HEK293T (cell line): ENCODE results near the gene TBC1D14.

Source experiments
- CTCF ChIA-PET: fragments of 350-600 bp; formaldehyde crosslinking; extraction: SDS; loops from one replicate; lab custom pipeline; 2021; ENCODE audit warnings: antibody characterized with exemption, inconsistent platforms; lab: Yijun Ruan, JAX
- POLR2A ChIA-PET: fragments of 350-600 bp; formaldehyde crosslinking; extraction: SDS; loops from one replicate; lab custom pipeline; 2020; ENCODE audit warnings: antibody characterized with exemption, inconsistent platforms; lab: Yijun Ruan, JAX
- DNase-seq: peaks from one replicate; pipeline ENCODE4 v3.0.0; 2012; ENCODE audit warnings: mixed read lengths; ENCODE audit errors: extremely low spot score
- ARNT ChIP-seq: fragments of 450-650 bp; IDR thresholded peaks from 2 replicates; pipeline ENCODE4 v1.6.1; 2017; ENCODE audit warnings: mild to moderate bottlenecking
- BHLHE40 ChIP-seq: fragments of 450-650 bp; IDR thresholded peaks from 2 replicates; pipeline ENCODE4 v1.6.1; 2016; ENCODE audit warnings: mild to moderate bottlenecking, moderate library complexity, borderline replicate concordance
- CTBP1 ChIP-seq: fragments of 450-650 bp; IDR thresholded peaks from 2 replicates; pipeline ENCODE4 v1.6.1; 2016; ENCODE audit warnings: borderline replicate concordance
- ELF4 ChIP-seq: fragments of 450-650 bp; IDR thresholded peaks from 2 replicates; pipeline ENCODE4 v1.6.1; 2017; ENCODE audit warnings: antibody characterized with exemption
- FOXA1 ChIP-seq: fragments of 450-650 bp; IDR thresholded peaks from 2 replicates; pipeline ENCODE4 v1.6.1; 2016; ENCODE audit warnings: mild to moderate bottlenecking
- FOXK2 ChIP-seq: fragments of 450-650 bp; IDR thresholded peaks from 2 replicates; pipeline ENCODE4 v1.6.1; 2016; ENCODE audit warnings: mild to moderate bottlenecking
- FOXM1 ChIP-seq: fragments of 450-650 bp; IDR thresholded peaks from 2 replicates; pipeline ENCODE4 v1.6.1; 2017; ENCODE audit warnings: mild to moderate bottlenecking, borderline replicate concordance
- HDGF ChIP-seq: fragments of 450-650 bp; IDR thresholded peaks from 2 replicates; pipeline ENCODE4 v1.6.1; 2017; ENCODE audit warnings: antibody characterized with exemption, borderline replicate concordance
- L3MBTL2 ChIP-seq: fragments of 450-650 bp; conservative IDR thresholded peaks from 2 replicates; pipeline ENCODE4 v1.6.1; 2016; ENCODE audit warnings: mild to moderate bottlenecking
- LEF1 ChIP-seq: fragments of 450-650 bp; IDR thresholded peaks from 2 replicates; pipeline ENCODE4 v1.6.1; 2017; ENCODE audit warnings: mild to moderate bottlenecking, borderline replicate concordance
- NFRKB ChIP-seq: fragments of 450-650 bp; IDR thresholded peaks from 2 replicates; pipeline ENCODE4 v1.6.1; 2016; ENCODE audit warnings: mild to moderate bottlenecking, moderate library complexity
- SP1 ChIP-seq: fragments of 450-650 bp; IDR thresholded peaks from 2 replicates; pipeline ENCODE4 v1.6.1; 2017
- SUZ12 ChIP-seq: fragments of 450-650 bp; IDR thresholded peaks from 2 replicates; pipeline ENCODE4 v1.6.1; 2016; ENCODE audit warnings: mild to moderate bottlenecking
- TARDBP ChIP-seq: fragments of 450-650 bp; IDR thresholded peaks from 2 replicates; pipeline ENCODE4 v1.6.1; 2016
- ZNF384 ChIP-seq: fragments of 450-650 bp; IDR thresholded peaks from 2 replicates; pipeline ENCODE4 v1.6.1; 2016
- TF ChIP-seq, protein P1 (sequence below): fragments of 450-650 bp; IDR thresholded peaks from 2 replicates; pipeline ENCODE4 v1.6.1; 2016

Gene TBC1D14

DNA sequence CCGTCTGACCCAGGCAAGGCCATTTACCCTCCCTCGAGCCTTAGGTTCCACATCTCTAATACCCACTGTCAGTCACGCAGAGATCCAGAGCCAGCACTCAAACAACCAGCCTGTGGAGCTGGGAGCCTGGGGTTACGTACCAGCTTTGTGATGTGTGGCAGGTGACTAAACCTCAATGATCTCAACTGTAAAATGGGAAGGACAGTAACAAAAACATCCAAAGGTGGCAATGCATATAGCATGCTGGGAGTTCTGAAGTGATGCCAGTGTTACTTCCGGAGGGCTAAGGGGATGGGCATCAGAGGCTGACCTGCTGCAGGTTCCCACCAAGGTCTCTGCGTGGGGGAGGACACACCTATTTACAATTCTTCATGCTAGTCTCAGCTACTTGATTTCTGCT lies 152.2 kb downstream of the TBC1D14 start:
- ChIA-PET POLR2A (no interaction called here), CTCF (no interaction called here)
- no peak for DNase-seq
- TF ChIP-seq TARDBP (no peak), SP1 (no peak), CTBP1 (no peak), L3MBTL2 (no peak), FOXA1 (no peak), FOXM1 (no peak), ZNF384 (no peak), ELF4 (no peak)
- TF ChIP-seq, protein P1, sequence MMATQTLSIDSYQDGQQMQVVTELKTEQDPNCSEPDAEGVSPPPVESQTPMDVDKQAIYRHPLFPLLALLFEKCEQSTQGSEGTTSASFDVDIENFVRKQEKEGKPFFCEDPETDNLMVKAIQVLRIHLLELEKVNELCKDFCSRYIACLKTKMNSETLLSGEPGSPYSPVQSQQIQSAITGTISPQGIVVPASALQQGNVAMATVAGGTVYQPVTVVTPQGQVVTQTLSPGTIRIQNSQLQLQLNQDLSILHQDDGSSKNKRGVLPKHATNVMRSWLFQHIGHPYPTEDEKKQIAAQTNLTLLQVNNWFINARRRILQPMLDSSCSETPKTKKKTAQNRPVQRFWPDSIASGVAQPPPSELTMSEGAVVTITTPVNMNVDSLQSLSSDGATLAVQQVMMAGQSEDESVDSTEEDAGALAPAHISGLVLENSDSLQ, result no peak

DNA sequence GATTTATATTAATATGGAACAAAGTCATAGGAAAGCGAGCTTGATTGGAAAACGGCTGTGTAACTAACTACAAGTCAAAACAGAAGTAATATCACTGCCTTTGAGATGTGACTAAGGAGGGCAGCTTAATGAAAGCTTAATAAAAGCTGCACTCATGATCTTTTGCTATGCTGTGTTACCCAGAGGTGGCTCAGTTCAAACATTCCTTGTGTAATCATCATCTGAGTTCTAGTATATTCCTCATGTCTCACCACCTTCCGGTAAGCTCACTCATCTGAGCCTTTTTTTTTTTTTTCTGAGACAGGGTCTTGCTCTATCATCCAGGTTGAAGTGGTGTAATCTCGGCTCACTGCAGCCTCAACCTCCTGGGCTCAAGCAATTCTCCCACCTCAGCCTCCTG lies 153.2 kb downstream of the TBC1D14 start:
- no peak for TF ChIP-seq BHLHE40
- POLR2A ChIA-PET, result no interaction called here
- no peak for DNase-seq
- CTCF ChIA-PET, result no interaction called here

DNA sequence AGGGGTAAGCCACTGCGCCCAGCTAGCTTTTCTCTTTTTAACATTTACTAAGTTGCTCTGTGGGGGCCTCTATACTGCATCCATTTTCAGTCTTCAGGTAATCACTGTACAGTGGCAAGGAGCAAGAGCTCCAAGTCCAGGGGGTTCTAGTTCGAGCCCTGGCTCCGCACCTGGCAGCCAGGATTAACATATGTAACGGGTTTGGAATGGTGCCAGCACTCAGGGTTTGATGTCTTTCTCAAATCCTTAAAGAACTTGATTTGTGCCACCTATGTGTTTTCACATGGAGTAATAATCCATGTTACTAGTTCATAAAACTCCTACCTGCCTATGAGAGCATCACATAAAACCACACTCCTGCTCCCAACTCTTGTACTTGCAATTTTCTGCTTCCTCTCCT lies 153.7 kb downstream of the TBC1D14 start:
- ChIA-PET CTCF (no interaction called here), POLR2A (no interaction called here)
- DNase-seq, result no peak
- no peak for TF ChIP-seq LEF1
- no peak for TF ChIP-seq FOXM1
- no peak for TF ChIP-seq SUZ12
- TF ChIP-seq SP1, result no peak
- TF ChIP-seq NFRKB, result no peak
- no peak for TF ChIP-seq FOXA1
- TF ChIP-seq, protein P1, result no peak
- no peak for TF ChIP-seq CTBP1

DNA sequence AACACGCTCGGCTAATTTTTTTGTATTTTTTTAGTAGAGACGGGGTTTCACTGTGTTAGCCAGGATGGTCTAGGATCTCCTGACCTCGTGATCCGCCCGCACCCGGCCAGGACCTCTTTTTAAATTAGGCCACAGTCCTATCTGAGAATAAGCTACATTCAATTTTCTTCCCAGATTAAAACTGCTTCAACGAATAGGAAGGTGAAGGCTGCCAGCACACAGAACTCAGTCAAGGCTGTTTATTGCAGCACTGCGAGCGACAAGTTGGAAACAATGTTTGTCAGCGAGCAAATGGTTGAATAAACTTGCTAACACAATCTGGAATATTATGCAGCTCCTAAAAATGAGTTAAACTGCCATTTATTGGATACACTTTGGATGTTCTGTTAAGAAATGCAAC lies 156.4 kb downstream of the TBC1D14 start:
- POLR2A ChIA-PET, result interaction anchor here (1.3 to 4.7 kb wide), 4 partner anchors 8 to 356 kb away, joined by 3 to 67 read pairs (median 22); partner anchors contain the start of genes MRFAP1L1 and TADA2B
- no peak for TF ChIP-seq TARDBP
- TF ChIP-seq, protein P1, result no peak
- no peak for TF ChIP-seq ARNT
- TF ChIP-seq SUZ12, result no peak
- no peak for TF ChIP-seq BHLHE40
- no peak for DNase-seq
- CTCF ChIA-PET, result interaction anchor here (0.6 to 2.5 kb wide), 3 partner anchors 23 to 299 kb away, joined by 4 to 14 read pairs (median 4); partner anchors contain the start of gene TADA2B

DNA sequence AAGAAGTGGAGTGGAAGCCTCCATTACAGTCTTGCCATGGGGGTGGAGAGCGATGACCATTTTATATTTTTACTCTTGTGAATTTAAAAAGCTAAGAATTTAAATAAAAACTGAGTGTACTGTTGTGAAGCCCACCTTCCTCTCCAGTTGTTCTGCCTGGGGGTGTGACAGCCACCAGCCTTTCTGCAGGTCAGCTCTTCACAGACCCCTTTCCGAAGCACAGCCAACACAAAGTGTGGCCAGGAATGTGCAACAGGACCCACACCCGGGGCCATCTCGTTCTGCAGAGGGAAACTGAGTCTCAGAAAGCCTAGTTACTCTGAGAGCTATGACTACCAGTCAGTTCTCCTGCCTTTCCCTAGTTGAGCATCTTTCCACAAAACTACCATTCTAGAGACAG lies 156.9 kb downstream of the TBC1D14 start:
- no peak for TF ChIP-seq SUZ12
- no peak for TF ChIP-seq ELF4
- no peak for TF ChIP-seq LEF1
- TF ChIP-seq SP1, result no peak
- TF ChIP-seq ZNF384, result no peak
- no peak for TF ChIP-seq NFRKB
- no peak for TF ChIP-seq L3MBTL2
- TF ChIP-seq FOXK2, result no peak
- TF ChIP-seq HDGF, result no peak
- TF ChIP-seq, protein P1, result no peak
- TF ChIP-seq BHLHE40, result no peak
- no peak for TF ChIP-seq FOXM1
- TF ChIP-seq ARNT, result no peak
- TF ChIP-seq FOXA1, result no peak
- no peak for TF ChIP-seq CTBP1
- TF ChIP-seq TARDBP, result no peak
- no peak for DNase-seq
- ChIA-PET CTCF (interaction anchor here (0.6 to 2.5 kb wide), 3 partner anchors 23 to 260 kb away, joined by 4 to 14 read pairs (median 7); partner anchors contain the start of gene TADA2B), POLR2A (interaction anchor here (1.3 to 4.7 kb wide), 5 partner anchors 8 to 357 kb away, joined by 3 to 67 read pairs (median 5); partner anchors contain the start of genes MRFAP1L1 and TADA2B)

DNA sequence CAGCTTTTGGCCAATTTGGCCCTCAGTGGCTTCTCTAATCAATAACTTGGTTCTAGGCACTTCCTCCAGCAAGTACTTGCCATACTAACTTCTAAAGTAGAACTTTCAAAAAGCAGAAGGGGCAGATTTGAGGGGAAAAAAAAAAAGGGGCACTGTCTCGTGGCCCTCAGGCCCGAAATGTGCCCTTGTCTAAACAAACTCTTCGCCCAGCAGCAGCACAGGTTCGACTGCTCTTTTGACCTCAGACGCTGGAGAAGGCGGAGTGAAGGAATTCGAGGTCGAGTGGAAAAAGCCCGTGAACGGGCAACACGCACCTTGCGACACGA lies 157.5 kb downstream of the TBC1D14 start:
- ChIA-PET CTCF (interaction anchor here (2.3 to 2.5 kb wide), 2 partner anchors 24 to 158 kb away, joined by 7 to 14 read pairs; partner anchors contain the start of gene TADA2B), POLR2A (interaction anchor here (1.0 to 4.7 kb wide), 18 partner anchors 9 to 599 kb away, joined by 3 to 67 read pairs (median 6); partner anchors contain the start of gene TADA2B)
- TF ChIP-seq SUZ12, result no peak
- no peak for DNase-seq
